ENCODE data around the gene TFB2M.

DNA sequence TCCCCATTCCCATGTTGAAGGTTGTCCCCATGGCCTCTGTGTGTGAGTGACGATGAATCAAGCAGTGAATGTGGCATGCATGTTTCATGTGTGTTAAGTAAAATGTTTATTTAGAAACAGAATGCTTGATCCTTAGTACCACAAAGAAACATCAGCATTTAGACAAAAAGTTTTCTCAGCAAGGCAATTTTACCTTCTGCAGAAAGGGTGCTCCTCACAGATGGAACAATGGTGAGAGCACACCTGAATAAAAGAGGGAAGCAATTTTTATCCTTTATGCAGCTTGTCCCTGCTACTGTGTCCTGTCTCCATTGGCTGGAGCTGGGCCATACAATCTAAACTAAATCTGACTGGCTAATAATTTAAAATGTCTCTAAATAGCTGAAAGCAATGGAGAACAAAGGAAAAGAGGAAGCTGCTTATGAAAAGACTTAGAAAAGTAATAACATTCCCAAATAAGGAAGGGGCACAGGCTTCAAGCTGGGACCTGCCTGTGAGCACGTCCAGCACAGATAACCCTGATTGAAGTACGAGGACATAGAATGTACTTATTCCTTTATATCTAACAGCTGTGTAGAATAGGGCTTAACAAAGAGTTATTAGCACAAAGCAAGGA, 50.6 kb downstream of the TFB2M start:
- TF ChIP-seq POLR2A (IDR thresholded peaks at IDR 0.05) (no peak), CTCF (IDR thresholded peaks at IDR 0.05) (no peak)

All from lower leg skin (tissue), 3 donors.